Loucy (cell line): ENCODE data around the gene C6orf120.
A peak's percentile ranks its signal among the peaks of the same experiment; 100 is the strongest.

ENCODE experiments used
- H2AFZ ChIP-seq: fragments of 200-600 bp; sonication (generic); 2 replicates; pipeline ENCODE4 v1.6.0; 2016; ENCODE audit warnings: antibody characterized with exemption, mild to moderate bottlenecking, low read length, moderate library complexity
- H3F3A ChIP-seq: fragments of 200-600 bp; 2 replicates; pipeline ENCODE4 v1.6.0; 2016; ENCODE audit warnings: antibody characterized with exemption, low read depth, mild to moderate bottlenecking
- H3K27me3 ChIP-seq: fragments of 200-600 bp; sonication (generic); 2 replicates; pipeline ENCODE4 v1.6.1; 2014; ENCODE audit warnings: low read length, mild to moderate bottlenecking; ENCODE audit not compliant: insufficient read depth, poor library complexity, severe bottlenecking
- H3K36me3 ChIP-seq: fragments of 200-600 bp; sonication (generic); 2 replicates; pipeline ENCODE4 v1.6.1; 2016; ENCODE audit warnings: low read length; ENCODE audit not compliant: insufficient read depth
- H3K4me1 ChIP-seq: fragments of 200-600 bp; sonication (generic); 2 replicates; pipeline ENCODE4 v1.5.1; 2014; ENCODE audit warnings: low read length, mild to moderate bottlenecking; ENCODE audit not compliant: insufficient read depth, poor library complexity, severe bottlenecking
- H3K4me2 ChIP-seq: fragments of 200-600 bp; sonication (generic); 2 replicates; pipeline ENCODE4 v1.6.0; 2014; ENCODE audit warnings: antibody characterized with exemption, low read length, low read depth, mild to moderate bottlenecking; ENCODE audit not compliant: poor library complexity, severe bottlenecking
- H3K4me3 ChIP-seq: fragments of 200-600 bp; sonication (generic); 2 replicates; pipeline ENCODE4 v1.5.1; 2014; ENCODE audit warnings: low read length, mild to moderate bottlenecking, mixed read lengths; ENCODE audit not compliant: poor library complexity, severe bottlenecking
- H3K79me2 ChIP-seq: fragments of 200-600 bp; sonication (generic); 2 replicates; pipeline ENCODE4 v1.6.1; 2014; ENCODE audit warnings: low read length; ENCODE audit not compliant: insufficient read depth
- H3K9ac ChIP-seq: fragments of 200-600 bp; sonication (generic); 2 replicates; pipeline ENCODE4 v1.6.0; 2014; ENCODE audit warnings: mild to moderate bottlenecking, low read depth, low read length, moderate library complexity; ENCODE audit not compliant: poor library complexity, severe bottlenecking
- H3K9me2 ChIP-seq: fragments of 200-600 bp; sonication (generic); replicated peaks from 2 replicates; pipeline ENCODE4 v1.6.1; 2016; ENCODE audit warnings: low read depth, low read length, mixed read lengths
- H3K9me3 ChIP-seq: fragments of 200-600 bp; sonication (generic); 2 replicates; pipeline ENCODE4 v1.6.1; 2014; ENCODE audit warnings: mild to moderate bottlenecking, antibody characterized with exemption, low read length, low read depth; ENCODE audit not compliant: insufficient read depth
- H4K20me1 ChIP-seq: fragments of 200-600 bp; sonication (generic); 2 replicates; pipeline ENCODE4 v1.6.0; 2014; ENCODE audit warnings: antibody characterized with exemption, low read length, mild to moderate bottlenecking; ENCODE audit not compliant: insufficient read depth, poor library complexity, severe bottlenecking
- EZH2phosphoT487 ChIP-seq: fragments of 200-600 bp; IDR thresholded peaks from 2 replicates; pipeline ENCODE4 v1.6.1; 2018; ENCODE audit warnings: antibody characterized with exemption, mild to moderate bottlenecking, moderate library complexity, borderline replicate concordance
- TF ChIP-seq, protein P1 (sequence below): fragments of 200-600 bp; sonication (generic); conservative IDR thresholded peaks from 2 replicates; pipeline ENCODE4 v1.5.1; 2014; ENCODE audit warnings: mild to moderate bottlenecking, antibody characterized with exemption, low read length

Gene C6orf120

GRCh38 chr6:169714595-169714994 is 12.7 kb downstream of the C6orf120 start:
- Histone ChIP-seq H3K27me3 (no peaks in the 10 kb centered on the region), H3K4me2 (no peak overlapping the region), H4K20me1 (peaks cover 8% of the 10 kb centered on the region), H3K36me3 (peaks cover 67% of the 10 kb centered on the region), H3K79me2 (peaks cover 40% of the 10 kb centered on the region), H3K9ac (no peak overlapping the region), H2AFZ (no peak overlapping the region), H3K9me2 (no peaks in the 10 kb centered on the region), H3K4me3 (no peak overlapping the region), H3K4me1 (peaks cover 13% of the 10 kb centered on the region), H3K9me3 (no peaks in the 10 kb centered on the region), H3F3A (no peaks in the 10 kb centered on the region)
- TF ChIP-seq EZH2phosphoT487: no peak
- TF ChIP-seq, protein P1, sequence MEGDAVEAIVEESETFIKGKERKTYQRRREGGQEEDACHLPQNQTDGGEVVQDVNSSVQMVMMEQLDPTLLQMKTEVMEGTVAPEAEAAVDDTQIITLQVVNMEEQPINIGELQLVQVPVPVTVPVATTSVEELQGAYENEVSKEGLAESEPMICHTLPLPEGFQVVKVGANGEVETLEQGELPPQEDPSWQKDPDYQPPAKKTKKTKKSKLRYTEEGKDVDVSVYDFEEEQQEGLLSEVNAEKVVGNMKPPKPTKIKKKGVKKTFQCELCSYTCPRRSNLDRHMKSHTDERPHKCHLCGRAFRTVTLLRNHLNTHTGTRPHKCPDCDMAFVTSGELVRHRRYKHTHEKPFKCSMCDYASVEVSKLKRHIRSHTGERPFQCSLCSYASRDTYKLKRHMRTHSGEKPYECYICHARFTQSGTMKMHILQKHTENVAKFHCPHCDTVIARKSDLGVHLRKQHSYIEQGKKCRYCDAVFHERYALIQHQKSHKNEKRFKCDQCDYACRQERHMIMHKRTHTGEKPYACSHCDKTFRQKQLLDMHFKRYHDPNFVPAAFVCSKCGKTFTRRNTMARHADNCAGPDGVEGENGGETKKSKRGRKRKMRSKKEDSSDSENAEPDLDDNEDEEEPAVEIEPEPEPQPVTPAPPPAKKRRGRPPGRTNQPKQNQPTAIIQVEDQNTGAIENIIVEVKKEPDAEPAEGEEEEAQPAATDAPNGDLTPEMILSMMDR: no peak

DNA sequence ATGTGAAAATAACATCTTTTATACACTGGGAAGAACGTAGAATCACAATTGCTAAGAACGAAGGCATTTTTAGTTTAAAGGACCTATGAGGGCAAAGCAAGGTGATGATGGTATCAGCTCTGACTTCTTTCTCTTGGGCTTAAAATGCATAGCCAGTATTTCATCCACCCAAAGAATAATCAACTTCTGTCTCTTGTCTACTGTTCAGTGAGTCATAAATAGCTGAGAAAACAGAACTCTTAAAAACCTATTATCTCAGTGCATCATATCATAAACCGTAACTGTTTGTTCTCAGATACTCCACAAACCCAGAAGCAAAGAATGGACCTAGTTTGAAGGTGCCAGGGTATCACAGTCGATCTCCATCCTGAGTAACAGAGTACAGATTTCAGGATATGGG is 17.2 kb downstream of the C6orf120 start:
- peak overlapping the region; percentile 61 for H3K4me2 ChIP-seq
- peaks cover 44% of the 10 kb centered on the region for H4K20me1 ChIP-seq
- peaks cover 39% of the 10 kb centered on the region for H3K4me1 ChIP-seq
- H2AFZ ChIP-seq: no peak overlapping the region
- H3K27me3 ChIP-seq: no peaks in the 10 kb centered on the region
- no peak for TF ChIP-seq EZH2phosphoT487
- TF ChIP-seq, protein P1: no peak
- H3K36me3 ChIP-seq: peaks cover 34% of the 10 kb centered on the region
- peak overlapping the region; percentile 42 for H3K4me3 ChIP-seq
- peaks cover 80% of the 10 kb centered on the region for H3K79me2 ChIP-seq
- H3K9me3 ChIP-seq: no peaks in the 10 kb centered on the region
- H3K9ac ChIP-seq: peak overlapping the region; percentile 52
- H3F3A ChIP-seq: no peaks in the 10 kb centered on the region
- H3K9me2 ChIP-seq: no peaks in the 10 kb centered on the region

DNA sequence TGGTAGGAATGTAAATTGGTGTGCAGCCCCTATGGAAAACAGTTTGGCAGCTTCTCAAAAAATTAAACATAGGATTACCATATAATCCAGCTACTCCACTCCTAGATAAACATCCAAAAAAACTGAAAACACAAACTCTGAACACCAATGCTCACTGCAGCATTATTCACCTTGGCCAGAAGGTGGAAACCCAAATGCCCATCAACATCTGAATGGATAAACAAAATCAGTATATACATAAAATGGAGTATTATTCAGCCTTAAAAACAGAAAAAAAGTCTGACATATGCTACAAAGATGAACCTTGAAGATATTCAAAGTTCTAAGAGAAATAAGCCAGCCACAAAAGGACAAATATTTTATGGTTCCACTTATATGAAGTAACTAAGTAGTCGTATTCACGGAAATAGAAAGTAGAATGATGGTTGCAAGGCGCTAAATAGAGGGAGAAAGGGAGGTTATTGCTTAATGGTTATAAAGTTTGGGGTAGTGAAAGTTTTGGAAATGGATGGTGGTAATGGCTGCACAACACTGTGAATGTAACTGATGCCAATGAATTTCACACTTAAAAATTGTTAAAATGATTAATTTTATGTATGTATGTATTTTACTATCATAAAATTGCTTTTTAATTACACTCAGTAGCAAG is 18.4 kb downstream of the C6orf120 start:
- Histone ChIP-seq H3F3A (no peaks in the 10 kb centered on the region), H3K4me2 (peak overlapping the region; percentile 80), H3K9ac (peak overlapping the region; percentile 85), H3K79me2 (peaks cover 82% of the 10 kb centered on the region), H3K36me3 (peaks cover 21% of the 10 kb centered on the region; the same call in 1 of the 2 replicates), H3K4me1 (peaks cover 43% of the 10 kb centered on the region), H2AFZ (no peak overlapping the region), H3K4me3 (peak overlapping the region; percentile 22), H4K20me1 (peaks cover 44% of the 10 kb centered on the region), H3K9me3 (no peaks in the 10 kb centered on the region), H3K9me2 (no peaks in the 10 kb centered on the region), H3K27me3 (no peaks in the 10 kb centered on the region)
- TF ChIP-seq, protein P1: peak; percentile 48
- TF ChIP-seq EZH2phosphoT487: no peak
